ENCODE data around the gene LANCL3. TPM values are rescaled to one million over a fixed set of nuclear protein-coding genes. Genes with fewer than 3 reads are reported as not detected.
A peak's percentile ranks its signal among the peaks of the same experiment; 100 is the strongest.

LANCL3 gene
- polyA plus RNA-seq, 3 donors = 0.01 to 0.12 TPM; not detected in 1

GRCh38 chrX:37640142-37640541 is 68.7 kb downstream of the LANCL3 start:
- Histone ChIP-seq H3K4me3 (replicated peaks in 1 of 3; ENCODE audit: low read depth in 2 of 3, low read length in 3 of 3) (no peak overlapping the region), H3K9ac (ENCODE audit: insufficient read depth, low read length, poor library complexity, severe bottlenecking) (no peak overlapping the region), H3K36me3 (replicated peaks in 1 of 2; ENCODE audit: control insufficient read depth in 1 of 2, insufficient read depth in 2 of 2, low read length in 2 of 2) (no peaks in the 10 kb centered on the region), H3K4me2 (replicated peaks; ENCODE audit: extremely low read depth, low read length, poor library complexity, severe bottlenecking) (no peak overlapping the region), H3K79me2 (ENCODE audit: insufficient read depth, low read length) (no peaks in the 10 kb centered on the region), H4K20me1 (ENCODE audit: insufficient read depth, low read length) (no peaks in the 10 kb centered on the region), H3K27me3 (ENCODE audit: control insufficient read depth in 2 of 2, insufficient read depth in 2 of 2, low read length in 2 of 2) (no peaks in the 10 kb centered on the region), H3K4me1 (ENCODE audit: control insufficient read depth in 1 of 2, insufficient read depth in 2 of 2, low read length in 2 of 2) (no peaks in the 10 kb centered on the region), H3K27ac (ENCODE audit: low read depth in 1 of 2, low read length in 2 of 2) (no peak overlapping the region), H2AFZ (ENCODE audit: insufficient read depth, low read depth, low read length, poor library complexity, severe bottlenecking) (no peak overlapping the region), H3K9me3 (replicated peaks in 1 of 2; ENCODE audit: control insufficient read depth in 1 of 2, insufficient read depth in 1 of 2, low read length in 2 of 2) (no peaks in the 10 kb centered on the region)
- Mint-ChIP-seq H3K4me1 (no peaks in the 10 kb centered on the region), H3K9me3 (peaks cover 0 to 5% (median 0%) of the 10 kb centered on the region in 7 donors), H3K27ac (peak overlapping the region in 1 of 7 donors; percentile 7), H3K4me3 (no peak overlapping the region), H3K27me3 (ENCODE audit: low read depth in 3 of 3) (peaks cover 0 to 2% (median 1%) of the 10 kb centered on the region in 3 donors), H3K36me3 (no peaks in the 10 kb centered on the region)
- WGBS (ENCODE audit: insufficient coverage) = 100% methylated on average over 1 of the region's 5 CpGs
- intact Hi-C loops (cut with micrococcal nuclease) = no loop called here
- no peak for TF ChIP-seq CTCF (IDR thresholded peaks at IDR 0.05)
- DNase-seq = peak in 1 of 3 donors; percentile 27

- H3K9me3 ChIP-seq (replicated peaks in 1 of 2; ENCODE audit: control insufficient read depth in 1 of 2, insufficient read depth in 1 of 2, low read length in 2 of 2) = no peaks in the 10 kb centered on the region
- WGBS (ENCODE audit: insufficient coverage) = 100% methylated on average over 1 of the region's 3 CpGs
- H3K9ac ChIP-seq (ENCODE audit: insufficient read depth, low read length, poor library complexity, severe bottlenecking) = no peak overlapping the region
- H4K20me1 ChIP-seq (ENCODE audit: insufficient read depth, low read length) = no peaks in the 10 kb centered on the region
- intact Hi-C loops (cut with micrococcal nuclease) = no loop called here
- Mint-ChIP-seq H3K27ac (no peak overlapping the region), H3K4me3 (no peak overlapping the region), H3K9me3 (peaks cover 0 to 5% (median 0%) of the 10 kb centered on the region in 7 donors), H3K27me3 (ENCODE audit: low read depth in 3 of 3) (peaks cover 0 to 2% (median 1%) of the 10 kb centered on the region in 3 donors), H3K36me3 (no peaks in the 10 kb centered on the region), H3K4me1 (no peaks in the 10 kb centered on the region)
- no peak overlapping the region for H2AFZ ChIP-seq (ENCODE audit: insufficient read depth, low read depth, low read length, poor library complexity, severe bottlenecking)
- no peaks in the 10 kb centered on the region for H3K27me3 ChIP-seq (ENCODE audit: control insufficient read depth in 2 of 2, insufficient read depth in 2 of 2, low read length in 2 of 2)
- H3K27ac ChIP-seq (ENCODE audit: low read depth in 1 of 2, low read length in 2 of 2) = no peak overlapping the region
- no peak for TF ChIP-seq CTCF (IDR thresholded peaks at IDR 0.05)
- no peak overlapping the region for H3K4me3 ChIP-seq (replicated peaks in 1 of 3; ENCODE audit: low read depth in 2 of 3, low read length in 3 of 3)
- no peak for DNase-seq
- H3K4me2 ChIP-seq (replicated peaks; ENCODE audit: extremely low read depth, low read length, poor library complexity, severe bottlenecking) = no peak overlapping the region
- H3K36me3 ChIP-seq (replicated peaks in 1 of 2; ENCODE audit: control insufficient read depth in 1 of 2, insufficient read depth in 2 of 2, low read length in 2 of 2) = no peaks in the 10 kb centered on the region
- H3K4me1 ChIP-seq (ENCODE audit: control insufficient read depth in 1 of 2, insufficient read depth in 2 of 2, low read length in 2 of 2) = no peaks in the 10 kb centered on the region
- no peaks in the 10 kb centered on the region for H3K79me2 ChIP-seq (ENCODE audit: insufficient read depth, low read length)
Measured at GRCh38 chrX:37641859-37642258, 70.4 kb downstream of the LANCL3 start.
